Raji (cell line): Measurements from ENCODE around the gene OCA2.

Source experiments
- POLR2A ChIP-seq: IDR thresholded peaks from 2 replicates; pipeline ENCODE4 v1.6.1; 2011; ENCODE audit warnings: low read depth, low read length, control low read depth; ENCODE audit not compliant: insufficient read depth

OCA2 gene

DNA sequence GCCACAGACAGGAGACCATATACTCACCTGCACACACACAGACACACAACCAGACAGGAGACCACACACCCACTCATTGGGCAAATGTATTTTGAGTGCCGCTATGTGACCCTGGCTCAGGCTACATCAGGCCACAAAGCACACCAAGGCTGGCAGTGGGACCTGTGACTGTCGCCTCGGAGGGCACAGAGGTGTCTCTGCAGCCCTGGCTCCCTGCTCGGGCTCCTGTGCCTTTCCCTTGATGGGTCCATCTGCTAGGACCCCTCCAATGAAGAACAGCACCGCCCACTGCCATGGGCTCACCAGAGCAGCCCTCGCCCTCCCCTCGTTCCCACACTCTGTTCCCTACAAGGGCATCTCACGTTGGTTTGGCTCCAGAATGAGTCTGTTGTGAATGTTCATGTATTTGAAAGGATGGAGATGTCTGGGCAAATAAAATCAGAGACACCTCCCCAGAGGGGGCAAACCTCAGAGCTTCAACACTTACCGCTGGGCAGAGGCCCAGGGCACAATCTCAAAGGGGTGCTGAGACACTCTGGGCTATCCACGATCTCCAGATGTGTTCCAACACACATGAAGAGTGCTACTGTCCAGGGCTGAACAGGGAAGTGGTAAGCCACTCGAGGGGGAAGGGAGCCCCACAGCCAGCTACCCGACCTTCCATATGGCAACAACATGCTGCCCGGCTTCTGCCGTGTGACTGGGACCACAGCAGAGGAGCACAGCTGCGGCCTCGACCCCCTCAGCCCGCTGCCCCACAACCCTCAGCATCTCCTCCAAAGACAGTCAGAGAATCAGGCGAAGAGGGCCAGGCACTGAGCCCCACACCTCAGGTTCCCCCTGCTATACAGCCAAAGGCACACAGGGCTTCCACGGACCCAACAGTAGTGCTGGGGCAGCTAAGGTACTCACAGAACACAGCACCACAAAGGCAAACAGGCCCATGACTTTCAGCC is 74.9 kb downstream of the OCA2 start:
- no peak for TF ChIP-seq POLR2A

DNA sequence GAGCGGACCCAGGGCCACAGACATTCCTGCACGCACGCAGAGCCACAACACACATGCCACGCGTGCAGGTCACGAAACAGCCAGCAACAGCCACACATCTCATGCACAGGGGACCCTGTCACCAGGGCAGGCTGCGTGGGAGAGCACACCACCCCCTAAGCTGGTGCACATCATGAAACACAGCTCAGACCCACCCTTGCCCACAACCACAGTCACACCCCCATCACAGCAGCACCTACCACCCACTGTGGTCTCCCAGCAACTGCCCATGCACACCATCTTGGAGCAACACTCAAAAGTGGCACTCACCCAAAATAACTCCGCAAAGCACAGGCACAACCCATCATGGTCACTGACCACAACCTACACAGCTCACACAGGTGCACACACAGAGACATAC is 75.7 kb downstream of the OCA2 start:
- TF ChIP-seq POLR2A: no peak

DNA sequence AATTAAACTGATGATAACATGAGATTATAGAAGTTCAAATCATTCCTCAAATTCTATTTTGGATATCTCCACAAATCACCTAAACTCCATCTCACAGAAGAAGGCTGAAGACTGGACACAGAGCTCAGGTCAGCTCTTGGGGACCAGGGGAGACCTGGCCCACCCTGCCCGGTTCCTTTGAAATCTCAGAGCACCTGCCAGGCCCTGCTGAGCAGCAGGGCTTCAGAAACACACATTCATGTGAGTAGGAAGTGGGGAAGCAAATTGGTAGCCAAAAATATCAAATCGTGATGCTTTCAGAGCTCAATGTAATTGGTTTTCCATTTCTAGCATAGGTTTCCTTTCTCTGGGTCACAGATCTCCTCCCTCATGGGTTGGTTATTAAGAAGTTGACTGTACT is 76.2 kb downstream of the OCA2 start:
- TF ChIP-seq POLR2A: no peak

DNA sequence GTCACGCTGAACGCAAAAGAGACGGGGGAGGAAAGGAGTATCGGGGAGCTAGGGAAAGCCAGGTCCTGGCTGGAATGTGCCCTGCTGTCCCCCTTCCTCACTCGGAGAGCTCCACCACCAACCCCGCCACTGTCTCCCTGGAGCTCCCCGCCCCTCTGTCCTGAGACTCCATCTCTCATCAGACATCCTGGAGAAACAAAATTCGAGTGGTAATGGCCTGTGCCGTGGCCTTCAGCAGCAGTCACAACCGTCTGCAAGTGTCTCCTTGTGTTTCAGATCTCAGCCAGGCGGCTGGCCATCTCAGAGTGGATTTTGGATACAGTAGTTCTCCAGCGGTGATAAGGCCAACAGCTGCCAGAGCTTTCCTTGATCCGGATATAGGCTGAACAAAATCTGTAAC is 76.9 kb downstream of the OCA2 start:
- no peak for TF ChIP-seq POLR2A

DNA sequence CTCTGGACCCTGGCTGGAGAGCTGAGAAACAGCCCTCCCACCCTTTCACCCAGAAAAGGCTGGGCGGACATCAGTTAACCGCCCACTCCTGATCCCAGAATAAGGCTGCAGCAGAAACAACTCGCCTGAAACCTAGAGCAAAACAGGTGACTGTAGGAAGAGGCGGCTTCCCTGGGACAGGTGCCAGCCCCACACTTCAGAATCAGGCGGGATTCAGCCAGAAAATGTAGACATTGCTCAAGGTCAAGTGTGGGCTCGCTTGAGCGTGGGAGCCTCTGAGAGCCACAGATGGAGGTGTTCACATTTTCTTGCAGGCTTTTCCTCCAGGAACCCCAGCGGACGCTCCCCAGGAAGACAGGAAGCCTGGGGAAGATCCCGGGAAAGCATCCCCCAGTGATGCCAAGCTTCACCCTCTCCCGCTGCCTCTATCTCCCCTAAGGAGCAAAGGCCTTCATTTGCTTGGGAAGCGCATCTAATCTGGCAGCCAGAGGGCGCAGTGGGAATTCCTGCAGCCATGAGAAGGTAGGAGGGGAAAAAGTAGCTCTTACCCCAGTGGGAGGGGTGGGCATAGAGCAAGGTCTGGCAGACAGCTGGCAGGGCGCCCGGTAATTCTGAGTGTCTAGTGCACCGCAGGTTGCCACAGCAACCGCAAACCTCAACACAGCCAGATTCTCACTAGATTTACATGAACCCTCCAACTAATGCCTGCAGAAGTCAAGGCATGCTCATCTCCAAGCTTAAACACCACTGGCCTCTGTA is 77.7 kb downstream of the OCA2 start:
- no peak for TF ChIP-seq POLR2A

DNA sequence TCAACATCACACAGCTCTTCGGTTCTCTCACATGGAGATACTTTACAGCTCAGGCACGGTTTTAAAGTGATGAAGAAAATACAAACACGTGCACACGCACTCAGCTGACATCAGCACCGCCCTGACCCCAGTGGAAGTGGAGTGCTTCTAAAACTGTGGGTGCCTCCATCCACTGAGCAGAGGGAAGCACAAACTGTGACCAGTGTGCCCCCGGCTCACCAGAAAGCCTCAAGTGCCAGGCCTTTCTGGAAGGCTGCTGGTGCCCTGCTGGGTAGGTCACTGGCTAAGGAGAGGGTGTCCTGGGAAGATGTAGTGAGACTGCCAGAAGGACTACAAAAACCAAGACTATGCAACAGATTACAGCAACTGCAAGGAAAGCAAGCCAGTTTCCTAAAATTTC is 78.5 kb downstream of the OCA2 start:
- TF ChIP-seq POLR2A: no peak

DNA sequence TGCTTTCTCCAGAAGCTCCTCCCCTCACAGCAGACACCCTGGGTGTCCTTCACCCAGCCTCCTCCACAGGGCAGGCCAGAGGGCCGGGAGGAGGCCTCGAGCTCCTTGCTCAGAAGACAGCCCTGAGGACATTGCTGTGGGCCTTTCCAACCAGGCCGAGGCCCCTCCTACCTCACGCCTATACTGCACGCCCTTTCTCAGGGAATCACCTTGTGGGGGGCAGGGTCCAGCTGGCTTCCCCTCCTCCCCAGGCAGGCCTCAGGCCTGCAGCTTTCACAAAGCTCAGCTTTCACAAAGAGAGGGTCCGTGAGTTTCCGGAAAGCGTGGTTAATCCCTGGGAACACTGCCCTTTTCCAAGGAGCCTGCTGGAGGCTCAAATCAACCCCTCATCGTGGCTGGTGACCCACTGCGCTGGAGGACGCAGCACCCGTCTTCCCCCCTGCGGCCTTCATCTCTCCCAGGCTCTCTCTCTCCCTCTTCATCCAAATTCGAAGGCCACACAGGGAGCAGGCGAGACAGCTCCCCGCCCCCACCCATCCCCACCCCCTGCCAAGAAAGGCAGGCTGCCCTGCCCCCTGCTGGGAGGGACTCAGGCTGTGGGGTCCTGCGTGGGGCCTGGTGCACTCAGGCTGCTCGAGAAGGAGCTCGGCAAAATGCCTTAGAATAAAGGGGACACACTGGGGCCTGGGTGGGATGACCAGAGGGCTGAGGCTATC is 79.4 kb downstream of the OCA2 start:
- TF ChIP-seq POLR2A: no peak

DNA sequence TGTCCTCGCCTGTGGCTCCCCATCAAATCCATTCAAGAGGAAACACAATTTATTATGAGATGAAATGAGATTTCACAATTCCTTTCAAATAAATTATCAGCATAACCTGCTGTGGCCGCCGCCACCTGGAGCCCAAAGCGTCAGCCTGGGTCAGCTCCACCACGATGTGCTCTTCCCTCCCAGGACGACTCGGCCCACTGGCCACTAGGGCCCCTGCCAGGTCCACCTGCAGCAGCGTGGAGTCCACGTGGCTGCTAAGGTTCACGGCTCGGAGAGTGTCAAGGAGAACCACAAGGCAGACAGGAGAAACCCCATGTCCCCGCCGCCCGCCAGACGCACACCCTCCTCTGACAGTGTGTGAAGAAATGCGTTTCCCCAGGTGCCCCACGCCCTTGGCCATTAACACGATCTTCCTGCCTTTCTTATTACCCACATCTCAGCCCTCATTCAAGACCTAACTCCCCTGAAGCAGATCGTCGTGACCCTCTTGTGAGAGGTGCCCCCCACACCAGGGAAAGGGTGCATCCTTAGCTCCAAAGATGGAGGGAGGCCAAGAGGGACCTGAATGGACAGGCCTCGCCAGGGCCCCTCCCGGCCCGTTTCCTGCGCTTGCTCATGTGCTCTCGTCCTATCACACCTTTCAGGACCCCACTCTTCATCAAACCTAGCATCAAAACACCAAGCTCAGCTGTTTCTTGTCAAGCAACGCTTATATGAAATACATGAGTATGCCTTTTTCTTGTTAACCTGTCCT is 80.6 kb downstream of the OCA2 start:
- TF ChIP-seq POLR2A: no peak

DNA sequence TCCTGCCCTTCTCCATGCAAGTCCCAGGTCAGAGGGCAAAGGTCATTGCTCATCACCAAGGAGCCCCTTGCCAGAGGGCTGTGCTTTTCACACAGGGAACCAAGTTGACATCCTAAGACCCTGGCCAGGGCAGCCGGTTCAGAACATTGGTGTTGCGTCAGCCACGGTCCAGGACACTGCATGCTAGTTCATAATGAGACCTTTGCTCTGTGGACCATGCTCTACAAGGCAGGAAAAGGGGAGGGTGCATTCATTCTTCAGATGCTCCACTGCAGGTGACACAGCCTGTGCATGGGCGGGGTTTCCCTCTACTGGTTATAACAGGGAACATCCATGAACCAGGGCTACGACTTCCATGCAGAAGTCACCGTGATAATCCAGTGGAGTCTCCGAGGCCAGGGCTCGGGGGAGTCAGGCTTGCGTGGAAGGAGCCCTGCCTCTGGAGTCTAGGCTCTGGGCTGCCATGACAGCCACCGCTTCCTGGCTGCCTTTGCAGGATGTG is 81.6 kb downstream of the OCA2 start:
- no peak for TF ChIP-seq POLR2A

DNA sequence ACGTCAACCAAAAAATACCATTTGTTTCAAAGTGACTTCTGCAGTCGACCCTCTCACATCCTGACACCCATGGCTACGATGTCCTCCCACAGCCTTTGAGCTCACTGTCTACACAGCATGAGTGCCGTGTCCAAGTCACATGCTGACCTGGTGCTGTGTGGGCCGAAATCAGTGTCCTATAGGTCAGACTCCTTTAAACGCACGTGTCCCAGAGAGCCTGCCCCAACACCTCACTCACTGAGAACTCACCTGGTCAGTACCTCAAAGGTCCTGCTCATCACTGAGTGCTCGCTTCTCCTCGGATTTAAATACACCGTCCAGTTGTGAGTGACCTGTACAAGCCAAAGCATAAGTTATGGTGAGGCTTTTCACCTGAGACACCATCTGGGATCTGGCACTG is 83.3 kb downstream of the OCA2 start:
- TF ChIP-seq POLR2A: no peak

DNA sequence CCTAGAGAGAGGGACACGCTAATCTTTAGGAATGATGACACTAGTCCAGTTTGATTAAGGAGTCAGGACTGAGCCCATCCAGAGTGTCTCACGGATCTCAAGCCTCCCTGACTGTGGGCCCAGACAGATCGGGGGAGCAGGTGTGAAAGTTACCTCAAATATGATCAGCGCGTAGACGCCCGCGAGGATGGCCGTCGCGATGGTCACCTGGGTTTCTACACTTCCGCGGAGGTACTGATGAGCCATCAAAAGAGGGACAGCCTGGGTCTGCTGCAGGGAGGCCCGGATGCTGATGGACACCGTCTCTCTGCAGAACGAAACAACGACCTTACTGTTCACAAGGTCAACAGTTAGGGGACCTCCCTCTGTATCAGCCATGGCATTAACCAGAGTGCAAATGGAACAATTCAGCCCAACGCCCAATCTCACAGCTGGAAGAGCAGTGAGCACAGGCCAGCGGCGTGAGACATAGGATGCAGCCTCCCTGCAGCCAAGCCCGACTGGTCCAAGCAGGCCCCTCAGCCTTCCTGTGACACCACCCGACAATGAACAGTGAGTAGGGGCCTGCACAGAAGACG is 84.4 kb downstream of the OCA2 start:
- no peak for TF ChIP-seq POLR2A

DNA sequence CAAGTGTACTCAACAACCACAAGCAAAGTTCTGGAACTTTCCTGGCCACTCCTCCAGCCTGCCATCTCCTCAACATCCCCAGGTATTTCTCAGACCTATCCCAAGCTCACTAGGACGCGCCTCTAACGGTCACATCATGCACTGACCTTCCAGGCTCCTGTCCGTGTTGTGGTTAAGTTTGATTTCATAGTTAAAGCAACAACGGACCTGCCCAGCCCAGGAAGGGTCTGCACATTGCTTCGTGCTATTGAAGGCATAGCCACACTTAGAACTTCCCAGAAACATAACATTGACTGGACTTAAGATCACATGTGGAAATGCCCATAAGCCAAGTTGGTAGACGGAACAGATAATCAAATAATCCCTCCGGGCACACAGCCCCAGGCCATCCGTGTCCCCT is 85.1 kb downstream of the OCA2 start:
- TF ChIP-seq POLR2A: no peak

DNA sequence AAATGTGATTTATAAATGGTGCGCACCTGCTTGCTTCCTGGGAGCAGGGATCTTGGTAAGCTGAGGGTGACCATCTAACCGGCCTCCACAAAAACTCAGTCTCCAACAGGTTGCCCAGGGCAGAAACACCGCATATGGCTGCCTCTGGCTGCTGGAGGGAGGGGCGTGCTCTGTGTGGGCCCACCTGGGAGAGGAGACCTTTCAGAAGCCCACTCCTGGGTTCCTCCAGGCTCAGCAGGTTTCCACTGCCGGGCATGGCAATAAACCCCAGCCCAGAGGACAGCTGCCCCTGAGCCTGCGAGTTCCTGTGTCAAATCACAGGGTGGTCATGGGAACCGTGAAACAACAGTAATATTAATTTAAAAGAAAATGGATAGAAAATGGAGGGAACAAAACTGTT is 85.6 kb downstream of the OCA2 start:
- TF ChIP-seq POLR2A: no peak

DNA sequence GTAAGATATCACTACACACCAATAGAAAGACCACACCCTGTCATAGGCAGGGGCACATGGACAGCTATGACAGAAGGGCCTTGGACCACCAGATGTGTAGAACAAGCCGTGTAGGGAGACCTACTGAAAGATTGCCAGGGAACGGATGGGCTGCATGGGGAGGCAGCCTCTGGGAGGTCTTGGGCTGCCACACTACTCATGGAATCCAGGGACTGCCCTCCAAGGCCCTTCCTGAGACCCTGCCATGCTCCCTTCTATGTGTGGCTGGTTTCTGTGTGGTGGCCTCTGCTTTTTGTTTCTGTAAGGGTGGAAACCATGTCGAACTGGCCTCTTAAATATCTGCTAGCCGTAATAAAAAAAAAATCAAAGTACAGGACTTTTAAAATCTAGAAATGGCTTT is 86.9 kb downstream of the OCA2 start:
- TF ChIP-seq POLR2A: no peak

DNA sequence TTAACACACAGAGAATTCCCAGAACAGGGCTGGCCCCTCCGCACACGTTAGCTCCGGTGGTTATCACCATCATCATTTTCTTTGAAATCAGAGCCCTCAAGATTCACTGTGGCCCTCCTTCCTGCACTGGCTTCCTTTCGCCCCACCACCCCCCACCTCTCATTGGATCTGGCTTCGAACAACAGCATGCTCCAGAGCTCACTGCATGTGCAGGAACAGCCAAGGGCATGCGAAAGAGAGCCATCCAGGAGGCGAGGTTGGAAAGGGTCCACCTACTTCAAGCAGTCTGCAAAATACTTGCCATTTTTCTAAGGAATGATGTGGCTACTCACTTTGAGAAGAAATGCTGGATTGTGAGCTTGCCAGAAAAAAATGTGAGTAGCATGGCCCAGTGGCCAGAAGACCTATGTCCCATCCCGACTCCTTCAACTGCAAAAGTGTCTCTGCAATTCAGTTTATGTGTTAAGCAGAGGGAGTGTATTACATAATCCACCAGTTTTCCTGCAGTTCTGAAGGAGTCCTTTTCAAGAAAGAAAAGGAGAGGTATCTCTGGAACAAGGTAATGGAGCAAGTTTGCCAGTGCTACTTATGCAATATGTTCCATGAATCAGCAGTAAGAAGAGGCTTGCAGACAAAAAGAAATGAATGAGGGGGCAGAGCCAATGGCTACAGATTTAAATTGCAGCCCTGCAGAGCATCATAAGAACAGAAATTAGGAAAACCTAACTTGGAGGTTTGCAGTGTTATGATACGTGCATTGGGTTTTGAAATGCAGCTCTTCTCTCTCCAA is 92.8 kb downstream of the OCA2 start:
- TF ChIP-seq POLR2A: no peak
